Measurements from ENCODE around the gene INTS12. TPM values are rescaled to one million over a fixed set of nuclear protein-coding genes. Genes with fewer than 3 reads are reported as not detected.
"Not testable (repeated sequence)": the region's sequence is repeated elsewhere in the genome, so short reads cannot be mapped to it uniquely, and the experiment has no call there.

INTS12 gene
- polyA plus RNA-seq, 1 donor (not counting 4 experiments of a cell fraction or from before 2014, with no cell fraction given), result 39.8 TPM

DNA sequence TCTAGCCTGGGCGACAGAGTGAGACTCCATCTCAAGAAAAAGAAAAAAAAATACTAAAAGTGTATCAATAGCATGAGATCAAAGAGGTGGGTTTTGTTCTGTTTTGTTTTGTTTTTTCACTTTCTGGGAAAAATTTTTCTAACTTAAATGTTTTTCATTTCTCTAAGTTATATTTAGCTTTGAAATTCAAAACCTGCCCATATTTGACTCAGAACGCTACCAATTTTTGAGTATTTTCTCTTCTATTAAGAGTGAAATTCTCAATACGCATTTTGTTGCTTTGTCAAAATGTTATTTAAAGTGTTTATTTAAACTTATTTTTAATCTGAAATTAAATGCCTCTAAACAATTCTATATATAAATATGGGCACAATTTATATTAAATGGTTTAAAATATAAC is 39.7 kb upstream of the INTS12 start:
- Histone ChIP-seq H3K4me3 (ENCODE audit: control insufficient read depth in 2 of 3, extremely low read depth in 1 of 3, insufficient read depth in 2 of 3, low read depth in 1 of 3, low read length in 3 of 3) (no peak overlapping the region), H3K79me2 (ENCODE audit: control insufficient read depth, insufficient read depth, low read length) (no peaks in the 10 kb centered on the region), H3K9ac (ENCODE audit: control insufficient read depth, extremely low read depth, insufficient read depth, low read length) (no peak overlapping the region), H3K36me3 (ENCODE audit: control insufficient read depth in 2 of 2, extremely low read depth in 1 of 2, insufficient read depth in 2 of 2, low read length in 2 of 2) (no peaks in the 10 kb centered on the region), H2AFZ (ENCODE audit: control insufficient read depth, low read length) (no peak overlapping the region), H4K20me1 (ENCODE audit: control insufficient read depth, extremely low read depth, insufficient read depth, low read length) (no peaks in the 10 kb centered on the region), H3K4me2 (ENCODE audit: control insufficient read depth, extremely low read depth, insufficient read depth, low read depth, low read length) (no peak overlapping the region), H3K27me3 (ENCODE audit: control insufficient read depth, extremely low read depth, insufficient read depth, low read length) (no peaks in the 10 kb centered on the region), H3K27ac (ENCODE audit: control insufficient read depth, insufficient read depth, low read length) (no peak overlapping the region), H3K9me3 (ENCODE audit: control insufficient read depth, low read depth, low read length) (no peaks in the 10 kb centered on the region), H3K4me1 (ENCODE audit: control insufficient read depth, extremely low read depth, insufficient read depth, low read length) (no peaks in the 10 kb centered on the region), H3K9me1 (ENCODE audit: control insufficient read depth, extremely low read depth, insufficient read depth, low read length) (no peaks in the 10 kb centered on the region)
- TF ChIP-seq EZH2 (IDR thresholded peaks at IDR 0.05; ENCODE audit: low read length), result no peak
- TF ChIP-seq, protein P1, sequence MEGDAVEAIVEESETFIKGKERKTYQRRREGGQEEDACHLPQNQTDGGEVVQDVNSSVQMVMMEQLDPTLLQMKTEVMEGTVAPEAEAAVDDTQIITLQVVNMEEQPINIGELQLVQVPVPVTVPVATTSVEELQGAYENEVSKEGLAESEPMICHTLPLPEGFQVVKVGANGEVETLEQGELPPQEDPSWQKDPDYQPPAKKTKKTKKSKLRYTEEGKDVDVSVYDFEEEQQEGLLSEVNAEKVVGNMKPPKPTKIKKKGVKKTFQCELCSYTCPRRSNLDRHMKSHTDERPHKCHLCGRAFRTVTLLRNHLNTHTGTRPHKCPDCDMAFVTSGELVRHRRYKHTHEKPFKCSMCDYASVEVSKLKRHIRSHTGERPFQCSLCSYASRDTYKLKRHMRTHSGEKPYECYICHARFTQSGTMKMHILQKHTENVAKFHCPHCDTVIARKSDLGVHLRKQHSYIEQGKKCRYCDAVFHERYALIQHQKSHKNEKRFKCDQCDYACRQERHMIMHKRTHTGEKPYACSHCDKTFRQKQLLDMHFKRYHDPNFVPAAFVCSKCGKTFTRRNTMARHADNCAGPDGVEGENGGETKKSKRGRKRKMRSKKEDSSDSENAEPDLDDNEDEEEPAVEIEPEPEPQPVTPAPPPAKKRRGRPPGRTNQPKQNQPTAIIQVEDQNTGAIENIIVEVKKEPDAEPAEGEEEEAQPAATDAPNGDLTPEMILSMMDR (optimal IDR thresholded peaks at IDR 0.05 in 1 of 3, IDR thresholded peaks at IDR 0.05 in 1 of 3, conservative IDR thresholded peaks at IDR 0.05 in 1 of 3; ENCODE audit: extremely low read depth in 1 of 3, insufficient read depth in 2 of 3, low read length in 3 of 3), result no peak
- DNase-seq (ENCODE audit: low read depth, low spot score), result no peak
- dilution Hi-C loops (cut with MboI; ENCODE audit: extremely low pct_ligation_motif_present, low sequenced_read_pairs), result no loop called here
- FAIRE-seq, result no peak

DNA sequence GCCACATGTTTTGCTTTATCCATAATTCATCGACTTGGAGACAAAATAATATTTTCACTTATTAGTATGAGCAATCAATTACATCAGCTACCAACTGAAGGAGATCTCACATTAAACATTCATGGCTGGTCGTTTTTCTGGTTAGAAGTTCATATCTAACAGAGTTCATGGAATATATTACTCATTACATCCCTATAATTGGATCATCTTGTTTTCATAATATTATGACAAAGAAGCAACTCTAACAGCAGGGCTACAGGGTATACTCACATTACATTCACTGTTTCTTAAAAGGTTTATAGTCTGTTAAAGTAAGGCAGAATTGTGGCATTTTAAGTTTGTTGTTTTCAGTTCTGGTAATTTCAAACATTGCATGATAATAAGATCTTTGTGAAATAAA is 33.1 kb upstream of the INTS12 start:
- Histone ChIP-seq H3K9me3 (ENCODE audit: control insufficient read depth, low read depth, low read length) (peaks cover 2% of the 10 kb centered on the region), H3K36me3 (ENCODE audit: control insufficient read depth in 2 of 2, extremely low read depth in 1 of 2, insufficient read depth in 2 of 2, low read length in 2 of 2) (peaks cover 0 to 3% of the 10 kb centered on the region in 2 experiments), H3K79me2 (ENCODE audit: control insufficient read depth, insufficient read depth, low read length) (no peaks in the 10 kb centered on the region), H3K27me3 (ENCODE audit: control insufficient read depth, extremely low read depth, insufficient read depth, low read length) (no peaks in the 10 kb centered on the region), H2AFZ (ENCODE audit: control insufficient read depth, low read length) (no peak overlapping the region), H3K4me2 (ENCODE audit: control insufficient read depth, extremely low read depth, insufficient read depth, low read depth, low read length) (no peak overlapping the region), H3K4me1 (ENCODE audit: control insufficient read depth, extremely low read depth, insufficient read depth, low read length) (no peaks in the 10 kb centered on the region), H4K20me1 (ENCODE audit: control insufficient read depth, extremely low read depth, insufficient read depth, low read length) (no peaks in the 10 kb centered on the region), H3K9ac (ENCODE audit: control insufficient read depth, extremely low read depth, insufficient read depth, low read length) (no peak overlapping the region), H3K27ac (ENCODE audit: control insufficient read depth, insufficient read depth, low read length) (no peak overlapping the region), H3K9me1 (ENCODE audit: control insufficient read depth, extremely low read depth, insufficient read depth, low read length) (no peaks in the 10 kb centered on the region), H3K4me3 (ENCODE audit: control insufficient read depth in 2 of 3, extremely low read depth in 1 of 3, insufficient read depth in 2 of 3, low read depth in 1 of 3, low read length in 3 of 3) (no peak overlapping the region)
- no peak for TF ChIP-seq EZH2 (IDR thresholded peaks at IDR 0.05; ENCODE audit: low read length)
- TF ChIP-seq, protein P1 (optimal IDR thresholded peaks at IDR 0.05 in 1 of 3, IDR thresholded peaks at IDR 0.05 in 1 of 3, conservative IDR thresholded peaks at IDR 0.05 in 1 of 3; ENCODE audit: extremely low read depth in 1 of 3, insufficient read depth in 2 of 3, low read length in 3 of 3), result no peak
- peak; percentile 5 for FAIRE-seq
- DNase-seq (ENCODE audit: low read depth, low spot score), result no peak
- dilution Hi-C loops (cut with MboI; ENCODE audit: extremely low pct_ligation_motif_present, low sequenced_read_pairs), result no loop called here

DNA sequence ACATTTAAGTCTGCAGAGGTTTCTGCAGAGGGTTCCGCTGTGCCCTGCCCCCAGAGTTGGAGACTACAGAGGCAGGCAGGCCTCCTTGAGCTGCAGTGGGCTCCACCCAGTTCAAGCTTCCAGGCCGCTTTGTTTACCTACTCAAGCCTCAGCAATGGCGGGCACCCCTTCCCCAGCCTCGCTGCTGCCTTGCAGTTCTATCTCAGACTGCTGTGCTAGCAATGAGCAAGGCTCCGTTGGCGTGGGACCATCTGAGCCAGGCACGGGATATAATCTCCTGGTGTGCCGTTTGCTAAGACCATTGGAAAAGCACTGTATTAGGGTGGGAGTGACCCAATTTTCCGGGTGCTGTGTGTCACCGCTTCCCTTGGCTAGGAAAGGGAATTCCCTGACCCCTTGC is 26.7 kb upstream of the INTS12 start:
- H3K4me2 ChIP-seq (ENCODE audit: control insufficient read depth, extremely low read depth, insufficient read depth, low read depth, low read length); H3K27me3 ChIP-seq (ENCODE audit: control insufficient read depth, extremely low read depth, insufficient read depth, low read length); H3K9me3 ChIP-seq (ENCODE audit: control insufficient read depth, low read depth, low read length); H3K9ac ChIP-seq (ENCODE audit: control insufficient read depth, extremely low read depth, insufficient read depth, low read length); H3K27ac ChIP-seq (ENCODE audit: control insufficient read depth, insufficient read depth, low read length); H4K20me1 ChIP-seq (ENCODE audit: control insufficient read depth, extremely low read depth, insufficient read depth, low read length); H3K4me3 ChIP-seq (ENCODE audit: control insufficient read depth in 2 of 3, extremely low read depth in 1 of 3, insufficient read depth in 2 of 3, low read depth in 1 of 3, low read length in 3 of 3); H3K9me1 ChIP-seq (ENCODE audit: control insufficient read depth, extremely low read depth, insufficient read depth, low read length); dilution Hi-C loops (cut with MboI; ENCODE audit: extremely low pct_ligation_motif_present, low sequenced_read_pairs); DNase-seq (ENCODE audit: low read depth, low spot score); H3K79me2 ChIP-seq (ENCODE audit: control insufficient read depth, insufficient read depth, low read length); H2AFZ ChIP-seq (ENCODE audit: control insufficient read depth, low read length); H3K36me3 ChIP-seq (ENCODE audit: control insufficient read depth in 2 of 2, extremely low read depth in 1 of 2, insufficient read depth in 2 of 2, low read length in 2 of 2); FAIRE-seq; H3K4me1 ChIP-seq (ENCODE audit: control insufficient read depth, extremely low read depth, insufficient read depth, low read length): not testable (repeated sequence)

DNA sequence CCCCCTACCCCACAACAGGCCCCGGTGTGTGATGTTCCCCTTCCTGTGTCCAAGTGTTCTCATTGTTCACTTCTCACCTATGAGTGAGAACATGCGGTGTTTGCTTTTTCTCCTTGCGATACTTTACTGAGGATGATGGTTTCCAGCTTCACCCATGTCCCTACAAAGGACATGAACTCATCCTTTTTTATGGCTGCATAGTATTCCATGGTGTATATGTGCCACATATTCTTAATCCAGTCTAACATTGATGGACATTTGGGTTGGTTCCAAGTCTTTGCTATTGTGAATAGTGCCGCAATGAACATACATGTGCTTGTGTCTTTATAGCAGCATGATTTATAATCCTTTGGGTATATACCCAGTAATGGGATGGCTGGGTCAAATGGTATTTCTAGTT is 21.4 kb upstream of the INTS12 start:
- H3K27ac ChIP-seq (ENCODE audit: control insufficient read depth, insufficient read depth, low read length); H3K9me3 ChIP-seq (ENCODE audit: control insufficient read depth, low read depth, low read length); H3K4me2 ChIP-seq (ENCODE audit: control insufficient read depth, extremely low read depth, insufficient read depth, low read depth, low read length); H3K9ac ChIP-seq (ENCODE audit: control insufficient read depth, extremely low read depth, insufficient read depth, low read length); dilution Hi-C loops (cut with MboI; ENCODE audit: extremely low pct_ligation_motif_present, low sequenced_read_pairs); H3K9me1 ChIP-seq (ENCODE audit: control insufficient read depth, extremely low read depth, insufficient read depth, low read length); H3K4me1 ChIP-seq (ENCODE audit: control insufficient read depth, extremely low read depth, insufficient read depth, low read length); H2AFZ ChIP-seq (ENCODE audit: control insufficient read depth, low read length); H3K36me3 ChIP-seq (ENCODE audit: control insufficient read depth in 2 of 2, extremely low read depth in 1 of 2, insufficient read depth in 2 of 2, low read length in 2 of 2); H3K27me3 ChIP-seq (ENCODE audit: control insufficient read depth, extremely low read depth, insufficient read depth, low read length); H3K79me2 ChIP-seq (ENCODE audit: control insufficient read depth, insufficient read depth, low read length); H4K20me1 ChIP-seq (ENCODE audit: control insufficient read depth, extremely low read depth, insufficient read depth, low read length); FAIRE-seq; H3K4me3 ChIP-seq (ENCODE audit: control insufficient read depth in 2 of 3, extremely low read depth in 1 of 3, insufficient read depth in 2 of 3, low read depth in 1 of 3, low read length in 3 of 3); DNase-seq (ENCODE audit: low read depth, low spot score): not testable (repeated sequence)

All from keratinocyte (primary cell).